ENCODE measurements around the gene RALGAPA2.

GRCh38 chr20:20483328-20483727 lies 229.1 kb downstream of the RALGAPA2 start:
- TF ChIP-seq, protein P1, sequence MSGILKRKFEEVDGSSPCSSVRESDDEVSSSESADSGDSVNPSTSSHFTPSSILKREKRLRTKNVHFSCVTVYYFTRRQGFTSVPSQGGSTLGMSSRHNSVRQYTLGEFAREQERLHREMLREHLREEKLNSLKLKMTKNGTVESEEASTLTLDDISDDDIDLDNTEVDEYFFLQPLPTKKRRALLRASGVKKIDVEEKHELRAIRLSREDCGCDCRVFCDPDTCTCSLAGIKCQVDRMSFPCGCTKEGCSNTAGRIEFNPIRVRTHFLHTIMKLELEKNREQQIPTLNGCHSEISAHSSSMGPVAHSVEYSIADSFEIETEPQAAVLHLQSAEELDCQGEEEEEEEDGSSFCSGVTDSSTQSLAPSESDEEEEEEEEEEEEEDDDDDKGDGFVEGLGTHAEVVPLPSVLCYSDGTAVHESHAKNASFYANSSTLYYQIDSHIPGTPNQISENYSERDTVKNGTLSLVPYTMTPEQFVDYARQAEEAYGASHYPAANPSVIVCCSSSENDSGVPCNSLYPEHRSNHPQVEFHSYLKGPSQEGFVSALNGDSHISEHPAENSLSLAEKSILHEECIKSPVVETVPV (CRISPR knock-in tag; IDR thresholded peaks at IDR 0.05), result no peak
- TF ChIP-seq ARNTL (CRISPR knock-in tag; IDR thresholded peaks at IDR 0.05; ENCODE audit: borderline replicate concordance, low read depth), result no peak
- no peak for TF ChIP-seq CSDC2 (CRISPR knock-in tag; IDR thresholded peaks at IDR 0.05)
- TF ChIP-seq PPARA (CRISPR knock-in tag; IDR thresholded peaks at IDR 0.05; ENCODE audit: borderline replicate concordance), result no peak
- no peak for TF ChIP-seq ZNF70 (CRISPR knock-in tag; IDR thresholded peaks at IDR 0.05)
- TF ChIP-seq ESRRG (CRISPR knock-in tag; IDR thresholded peaks at IDR 0.05), result no peak
- TF ChIP-seq ZNF565 (CRISPR knock-in tag; conservative IDR thresholded peaks at IDR 0.05; ENCODE audit: low read depth), result no peak
- no peak for TF ChIP-seq TOX (CRISPR knock-in tag; IDR thresholded peaks at IDR 0.05; ENCODE audit: borderline replicate concordance)
- TF ChIP-seq ZFP30 (CRISPR knock-in tag; IDR thresholded peaks at IDR 0.05), result no peak
